Measurements from ENCODE around the gene BMI1. TPM values are rescaled to one million over a fixed set of nuclear protein-coding genes. Genes with fewer than 3 reads are reported as not detected.

The BMI1 gene
- total RNA-seq, 1 experiment from 2014 or later: 6.8 TPM

DNA sequence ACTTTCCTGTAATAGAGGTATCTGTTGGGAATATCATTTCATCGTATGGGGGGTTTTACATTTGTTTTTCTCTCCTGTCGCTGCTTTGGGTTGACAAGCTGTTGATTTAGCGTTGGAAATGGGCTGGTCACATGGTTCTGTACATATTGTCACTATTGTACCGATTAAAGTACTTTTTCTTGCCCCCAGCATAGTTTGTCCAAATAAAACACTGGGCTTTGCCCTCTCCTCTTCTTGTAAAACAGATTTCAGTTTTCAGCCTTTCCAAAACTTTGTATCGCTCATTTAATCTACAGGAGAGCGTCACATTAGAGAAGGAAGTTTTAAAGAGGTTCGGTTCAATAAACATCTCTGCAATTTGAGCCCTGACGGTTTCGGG, 4.0 kb downstream of the BMI1 start:
- no peaks in the 10 kb centered on the region for H3K79me1 ChIP-seq (ENCODE audit: insufficient read depth, low read depth, low read length, poor library complexity, severe bottlenecking)
- no peak overlapping the region for H2AK5ac ChIP-seq (ENCODE audit: insufficient read length, low read length)
- H3T11ph ChIP-seq (ENCODE audit: low read length): no peak overlapping the region
- peaks cover 45% of the 10 kb centered on the region for H3K27me3 ChIP-seq (ENCODE audit: insufficient read depth, low read length)
- H3K23ac ChIP-seq (ENCODE audit: insufficient read length, low read depth, low read length): no peak overlapping the region
- H3K4me3 Mint-ChIP-seq: peak overlapping the region; percentile 57 to 84
- no peak overlapping the region for H4K5ac ChIP-seq (ENCODE audit: insufficient read length, low read depth, low read length)
- H4K8ac ChIP-seq (replicated peaks; ENCODE audit: insufficient read length, low read depth, low read length): no peak overlapping the region
- H2BK20ac ChIP-seq (ENCODE audit: low read depth, low read length, poor library complexity, severe bottlenecking): no peak overlapping the region
- peak overlapping the region; percentile 81 for H3K4me2 ChIP-seq (ENCODE audit: insufficient read depth, insufficient read length, low read length)
- H4K91ac ChIP-seq (ENCODE audit: insufficient read length, low read depth, low read length): no peak overlapping the region
- no peaks in the 10 kb centered on the region for H4K20me1 ChIP-seq (ENCODE audit: control insufficient read depth, insufficient read depth, insufficient read length)
- no peak overlapping the region for H3K56ac ChIP-seq (ENCODE audit: insufficient read length, low read depth, low read length)
- no peak overlapping the region for H3K27ac ChIP-seq (ENCODE audit: insufficient read length, low read depth, low read length)
- peaks cover 34 to 41% of the 10 kb centered on the region in 2 experiments for H3K4me1 Mint-ChIP-seq
- no peak overlapping the region for H2BK15ac ChIP-seq (ENCODE audit: low read depth, low read length)
- H3K18ac ChIP-seq (ENCODE audit: insufficient read length, low read depth, low read length): no peak overlapping the region
- no peak overlapping the region for H3K4ac ChIP-seq (ENCODE audit: low read depth, low read length)
- H3K4me1 ChIP-seq (ENCODE audit: insufficient read depth, low read length): peaks cover 5% of the 10 kb centered on the region; the same call in 1 of the 2 replicates
- H3K27me3 Mint-ChIP-seq (ENCODE audit: low read depth): peaks cover 78% of the 10 kb centered on the region
- H3K9ac ChIP-seq (ENCODE audit: extremely low read depth, insufficient read length, low read length): no peak overlapping the region
- no CpG with 5 or more reads among the region's 9 CpGs for WGBS (ENCODE audit: extremely low coverage, insufficient read length, low lambda C conversion rate)
- no peaks in the 10 kb centered on the region for H3K9me3 ChIP-seq (ENCODE audit: control insufficient read depth, low read depth, low read length)
- H2BK120ac ChIP-seq (ENCODE audit: low read depth, low read length, poor library complexity, severe bottlenecking): no peak overlapping the region
- peaks cover 5% of the 10 kb centered on the region for H3K23me2 ChIP-seq (ENCODE audit: insufficient read length, low read depth, low read length, poor library complexity, severe bottlenecking)
- no peaks in the 10 kb centered on the region for H3K79me2 ChIP-seq (ENCODE audit: insufficient read depth, low read length)
- H2BK5ac ChIP-seq (ENCODE audit: insufficient read length, low read length): no peak overlapping the region
- peaks cover 4 to 5% of the 10 kb centered on the region in 2 experiments; a peak in 2 of 5 replicates for H3K9me3 Mint-ChIP-seq
- no peak overlapping the region for H2BK12ac ChIP-seq (ENCODE audit: insufficient read length, low read depth, low read length)
- no peak overlapping the region for H3K14ac ChIP-seq (ENCODE audit: insufficient read depth, low read length)
- DNase-seq: no peak
- peaks cover 1 to 5% (median 2%) of the 10 kb centered on the region in 3 experiments; a peak in 4 of 7 replicates for H3K36me3 Mint-ChIP-seq (ENCODE audit: insufficient read depth in 1 of 3, low read depth in 3 of 3)
- H2AFZ ChIP-seq (ENCODE audit: low read length): no peak overlapping the region
- TF ChIP-seq, protein P1, sequence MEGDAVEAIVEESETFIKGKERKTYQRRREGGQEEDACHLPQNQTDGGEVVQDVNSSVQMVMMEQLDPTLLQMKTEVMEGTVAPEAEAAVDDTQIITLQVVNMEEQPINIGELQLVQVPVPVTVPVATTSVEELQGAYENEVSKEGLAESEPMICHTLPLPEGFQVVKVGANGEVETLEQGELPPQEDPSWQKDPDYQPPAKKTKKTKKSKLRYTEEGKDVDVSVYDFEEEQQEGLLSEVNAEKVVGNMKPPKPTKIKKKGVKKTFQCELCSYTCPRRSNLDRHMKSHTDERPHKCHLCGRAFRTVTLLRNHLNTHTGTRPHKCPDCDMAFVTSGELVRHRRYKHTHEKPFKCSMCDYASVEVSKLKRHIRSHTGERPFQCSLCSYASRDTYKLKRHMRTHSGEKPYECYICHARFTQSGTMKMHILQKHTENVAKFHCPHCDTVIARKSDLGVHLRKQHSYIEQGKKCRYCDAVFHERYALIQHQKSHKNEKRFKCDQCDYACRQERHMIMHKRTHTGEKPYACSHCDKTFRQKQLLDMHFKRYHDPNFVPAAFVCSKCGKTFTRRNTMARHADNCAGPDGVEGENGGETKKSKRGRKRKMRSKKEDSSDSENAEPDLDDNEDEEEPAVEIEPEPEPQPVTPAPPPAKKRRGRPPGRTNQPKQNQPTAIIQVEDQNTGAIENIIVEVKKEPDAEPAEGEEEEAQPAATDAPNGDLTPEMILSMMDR (conservative IDR thresholded peaks at IDR 0.05): no peak
- no peak overlapping the region; a peak in 1 of 7 replicates for H3K27ac Mint-ChIP-seq
